H1 (cell line): ENCODE measurements around the gene PLA2G2E. TPM values are rescaled to one million over a fixed set of nuclear protein-coding genes. Genes with fewer than 3 reads are reported as not detected.

Source experiments
- CTCF ChIA-PET: fragments of 300-600 bp; sonication (Branson Sonifier 250); formaldehyde crosslinking; loops from one replicate; lab custom pipeline; 2021; ENCODE audit not compliant: partially characterized antibody; lab: Charles Lee
- POLR2A ChIA-PET: fragments of 300-600 bp; sonication (Branson Sonifier 250); formaldehyde crosslinking; loops from one replicate; lab custom pipeline; 2021; ENCODE audit warnings: inconsistent platforms; ENCODE audit not compliant: partially characterized antibody; lab: Charles Lee
- DNase-seq, 2 experiments: peaks; one replicate each; pipeline versions ENCODE4 v3.0.0 to v3.0.0-alpha.2; 2010 to 2022; ENCODE audit warnings: low spot score in 2 of 2, low read depth in 1 of 2, mixed read lengths in 1 of 2
- FAIRE-seq: peaks from 2 replicates; lab custom pipeline; 2011; peaks lifted over from hg19 to GRCh38; lab: Jason Lieb, UNC
- H2AFZ ChIP-seq: 2 replicates; pipeline ENCODE4 v1.8.1; 2012; ENCODE audit warnings: low read length, inconsistent platforms
- H2AK5ac ChIP-seq: 2 replicates; pipeline ENCODE4 v1.6.1; 2013; ENCODE audit warnings: low read depth, low read length
- H2BK120ac ChIP-seq: replicated peaks from 2 replicates; pipeline ENCODE3; 2013; ENCODE audit warnings: low read depth, low read length, inconsistent platforms
- H2BK12ac ChIP-seq: 2 replicates; pipeline ENCODE4 v1.6.1; 2013; ENCODE audit warnings: low read depth, low read length
- H2BK15ac ChIP-seq: 2 replicates; pipeline ENCODE4 v1.6.1; 2013; ENCODE audit warnings: low read length
- H2BK20ac ChIP-seq: 2 replicates; pipeline ENCODE4 v1.6.1; 2013; ENCODE audit warnings: low read length
- H2BK5ac ChIP-seq: 2 replicates; pipeline ENCODE4 v1.6.1; 2013; ENCODE audit warnings: low read depth, low read length
- H3K14ac ChIP-seq: 2 replicates; pipeline ENCODE4 v1.6.1; 2013; ENCODE audit warnings: inconsistent platforms; ENCODE audit not compliant: insufficient read length
- H3K18ac ChIP-seq: 2 replicates; pipeline ENCODE4 v1.6.1; 2013; ENCODE audit warnings: low read length; ENCODE audit errors: extremely low read depth
- H3K23ac ChIP-seq: 2 replicates; pipeline ENCODE4 v1.6.1; 2013; ENCODE audit warnings: inconsistent platforms; ENCODE audit not compliant: insufficient read length
- H3K23me2 ChIP-seq: 2 replicates; pipeline ENCODE4 v1.6.1; 2013; ENCODE audit warnings: low read depth, low read length
- H3K27ac ChIP-seq: 2 replicates; pipeline ENCODE4 v1.6.1; 2011; ENCODE audit warnings: low read depth, low read length, inconsistent platforms
- H3K27me3 ChIP-seq, 4 experiments: replicated peaks in 1 of 4; 1 replicate in 1 of 4; 2 replicates in 3 of 4; pipeline versions ENCODE4 v1.6.1 to v1.8.1; 2011 to 2013; ENCODE audit warnings: low read length in 3 of 4, mild to moderate bottlenecking in 3 of 4, inconsistent platforms in 2 of 4, mixed read lengths in 2 of 4, moderate library complexity in 1 of 4; ENCODE audit not compliant: control insufficient read depth in 3 of 4, insufficient read depth in 3 of 4; ENCODE audit errors: extremely low read depth in 1 of 4
- H3K36me3 ChIP-seq, 4 experiments: 2 replicates each; pipeline versions ENCODE4 v1.6.1 to v1.8.1; 2011 to 2013; ENCODE audit warnings: mild to moderate bottlenecking in 4 of 4, low read length in 3 of 4, moderate library complexity in 2 of 4, control low read depth in 1 of 4, inconsistent platforms in 1 of 4; ENCODE audit not compliant: insufficient read depth in 4 of 4, control insufficient read depth in 2 of 4
- H3K4ac ChIP-seq: replicated peaks from 2 replicates; pipeline ENCODE3; 2013; ENCODE audit warnings: low read length, low read depth, mixed read lengths, inconsistent platforms; ENCODE audit not compliant: insufficient read length
- H3K4me1 ChIP-seq, 4 experiments: replicated peaks in 1 of 4; 1 replicate in 1 of 4; 2 replicates in 3 of 4; pipeline versions ENCODE4 v1.6.1 to v1.8.1; 2011 to 2013; ENCODE audit warnings: low read length in 3 of 4, inconsistent platforms in 2 of 4, mixed read lengths in 1 of 4; ENCODE audit not compliant: insufficient read depth in 4 of 4, control insufficient read depth in 3 of 4
- H3K4me2 ChIP-seq, 2 experiments: 2 replicates each; pipeline versions ENCODE4 v1.6.1 to v1.8.1; 2011 to 2013; ENCODE audit warnings: low read depth in 2 of 2, low read length in 2 of 2, control low read depth in 1 of 2, inconsistent platforms in 1 of 2, mild to moderate bottlenecking in 1 of 2; ENCODE audit not compliant: insufficient read depth in 1 of 2
- H3K4me3 ChIP-seq, 4 experiments: fragments of 200-600, 300-600 bp in 1 of 4; sonication (generic), shearing (Covaris generic), sonication (Bioruptor Twin) in 1 of 4; 2 replicates each; pipeline versions ENCODE4 v1.5.1 to v1.8.1; 2011 to 2016; ENCODE audit warnings: low read length in 4 of 4, low read depth in 3 of 4, control low read depth in 2 of 4, inconsistent platforms in 2 of 4, mild to moderate bottlenecking in 2 of 4, mixed read lengths in 1 of 4, moderate library complexity in 1 of 4; ENCODE audit not compliant: insufficient read depth in 2 of 4; ENCODE audit errors: extremely low read depth in 1 of 4
- H3K56ac ChIP-seq: replicated peaks from 2 replicates; pipeline ENCODE3; 2013; ENCODE audit warnings: low read depth, mild to moderate bottlenecking, mixed read lengths, low read length, inconsistent platforms; ENCODE audit not compliant: insufficient read length
- H3K79me1 ChIP-seq: 2 replicates; pipeline ENCODE4 v1.6.1; 2013; ENCODE audit warnings: low read depth, low read length, control low read depth
- H3K79me2 ChIP-seq, 2 experiments: 2 replicates each; pipeline versions ENCODE4 v1.6.1 to v1.8.1; 2012 to 2013; ENCODE audit warnings: low read length in 2 of 2, mild to moderate bottlenecking in 2 of 2, inconsistent platforms in 1 of 2; ENCODE audit not compliant: insufficient read depth in 2 of 2, control insufficient read depth in 1 of 2
- H3K9ac ChIP-seq, 4 experiments: replicated peaks in 1 of 4; 1 replicate in 1 of 4; 2 replicates in 3 of 4; pipeline versions ENCODE4 v1.6.1 to v1.8.1; 2011 to 2013; ENCODE audit warnings: low read depth in 3 of 4, low read length in 3 of 4, control low read depth in 2 of 4, mild to moderate bottlenecking in 2 of 4, moderate library complexity in 2 of 4, inconsistent platforms in 1 of 4; ENCODE audit errors: extremely low read depth in 1 of 4
- H3K9me3 ChIP-seq, 2 experiments: 2 replicates each; pipeline versions ENCODE4 v1.6.1 to v1.8.1; 2012 to 2013; ENCODE audit warnings: mild to moderate bottlenecking in 2 of 2, moderate library complexity in 2 of 2, control low read depth in 1 of 2, inconsistent platforms in 1 of 2, low read depth in 1 of 2, low read length in 1 of 2, mixed read lengths in 1 of 2; ENCODE audit not compliant: insufficient read depth in 2 of 2
- H4K20me1 ChIP-seq, 2 experiments: replicated peaks in 1 of 2; 2 replicates each; pipeline versions ENCODE3 to v1.8.1; 2011 to 2013; ENCODE audit warnings: inconsistent platforms in 2 of 2, low read length in 2 of 2, mild to moderate bottlenecking in 1 of 2; ENCODE audit not compliant: insufficient read depth in 2 of 2, control insufficient read depth in 1 of 2
- H4K5ac ChIP-seq: 2 replicates; pipeline ENCODE4 v1.6.1; 2013; ENCODE audit warnings: low read length, low read depth, mixed read lengths, inconsistent platforms; ENCODE audit not compliant: insufficient read length
- H4K8ac ChIP-seq: 2 replicates; pipeline ENCODE4 v1.8.0; 2013; ENCODE audit warnings: mild to moderate bottlenecking, moderate library complexity, low read length, inconsistent platforms; ENCODE audit not compliant: insufficient read depth; ENCODE audit errors: extremely low read depth
- H4K91ac ChIP-seq: replicated peaks from 2 replicates; pipeline ENCODE3; 2013; ENCODE audit warnings: low read length, mixed read lengths, inconsistent platforms; ENCODE audit not compliant: insufficient read length
- CBX5 ChIP-seq: fragments of 300-800, 300-1000 bp; sonication (generic); IDR thresholded peaks from 2 replicates; pipeline ENCODE4 v1.7.1; 2016; ENCODE audit warnings: antibody characterized with exemption, low read length, low read depth
- EZH2 ChIP-seq: fragments of 200-600 bp; sonication (generic); IDR thresholded peaks from 2 replicates; pipeline ENCODE4 v1.7.1; 2012; ENCODE audit warnings: low read depth, mild to moderate bottlenecking, moderate library complexity, low read length, inconsistent platforms; ENCODE audit not compliant: severe bottlenecking
- GTF2F1 ChIP-seq: IDR thresholded peaks from 2 replicates; pipeline ENCODE4 v1.6.1; 2012; ENCODE audit warnings: low read depth, low read length, improper control_type of control experiment, borderline replicate concordance
- HDAC2 ChIP-seq, 2 experiments: fragments of 300-600 bp in 1 of 2; sonication (generic) in 1 of 2; IDR thresholded peaks; 2 replicates each; pipeline ENCODE4 v1.6.1; 2011 to 2012; ENCODE audit warnings: low read depth in 2 of 2, low read length in 2 of 2, mild to moderate bottlenecking in 2 of 2, moderate library complexity in 2 of 2, borderline replicate concordance in 1 of 2, inconsistent platforms in 1 of 2
- HDAC6 ChIP-seq: IDR thresholded peaks from one replicate; pipeline ENCODE4 v1.7.1; 2012; ENCODE audit warnings: low read depth, mild to moderate bottlenecking, inconsistent platforms, low read length, moderate library complexity
- POLR2AphosphoS5 ChIP-seq: IDR thresholded peaks from 2 replicates; pipeline ENCODE4 v1.6.1; 2011; ENCODE audit warnings: low read depth, low read length
- RBBP5 ChIP-seq: IDR thresholded peaks from 2 replicates; pipeline ENCODE4 v1.7.1; 2012; ENCODE audit warnings: low read depth, mild to moderate bottlenecking, inconsistent platforms, low read length, moderate library complexity, borderline replicate concordance
- TBP ChIP-seq: IDR thresholded peaks from 2 replicates; pipeline ENCODE4 v1.6.1; 2011; ENCODE audit warnings: low read depth, low read length, improper control_type of control experiment
- WGBS, 2 experiments: shearing (Covaris generic) in 1 of 2; methylation state at CpG; one replicate each; pipeline versions ENCODE4 v1.1.6 to v1.1.7; 2013 to 2015; ENCODE audit warnings: low lambda C conversion rate in 2 of 2, mixed read lengths in 2 of 2, inconsistent platforms in 1 of 2, low coverage in 1 of 2, missing lambda C conversion rate in 1 of 2; ENCODE audit not compliant: insufficient replicate concordance in 2 of 2, insufficient coverage in 1 of 2, insufficient read length in 1 of 2; ENCODE audit errors: extremely low coverage in 1 of 2, missing lambda C conversion rate in 1 of 2; 5-methylcytosine and 5-hydroxymethylcytosine counted together
- polyA plus RNA-seq, 7 experiments: library from polyadenylated mRNA; depleted of rRNA in 3 of 7; stranded (reverse) in 5 of 7; unstranded in 2 of 7; fragments of >200 nt in 5 of 7; fragments of 200-250 nt in 2 of 7; gene quantifications; 1 replicate in 5 of 7; 2 replicates in 1 of 7; 4 replicates in 1 of 7; pipeline versions ENCODE4 v1.2.1 to v1.2.3, GENCODE V29; 2011 to 2013; ENCODE audit warnings: missing spikeins in 2 of 7, mixed read lengths in 2 of 7
- total RNA-seq: library from RNA; stranded (reverse); fragmentation: NEBNext Ultra II Directional; extraction: Animal tissue kit (Norgen Biotek cat#: 25700); gene quantifications from 2 replicates; pipeline ENCODE4 v1.2.1, GENCODE V29; 2021
- TF ChIP-seq, protein P1 (sequence below): IDR thresholded peaks from 2 replicates; pipeline ENCODE4 v1.6.1; 2011; ENCODE audit warnings: low read length, improper control_type of control experiment

The PLA2G2E gene
- total and polyA plus RNA-seq, 2 of the 8 experiments (the other 6 are each of a cell fraction or from before 2014, with no cell fraction given): not detected

DNA sequence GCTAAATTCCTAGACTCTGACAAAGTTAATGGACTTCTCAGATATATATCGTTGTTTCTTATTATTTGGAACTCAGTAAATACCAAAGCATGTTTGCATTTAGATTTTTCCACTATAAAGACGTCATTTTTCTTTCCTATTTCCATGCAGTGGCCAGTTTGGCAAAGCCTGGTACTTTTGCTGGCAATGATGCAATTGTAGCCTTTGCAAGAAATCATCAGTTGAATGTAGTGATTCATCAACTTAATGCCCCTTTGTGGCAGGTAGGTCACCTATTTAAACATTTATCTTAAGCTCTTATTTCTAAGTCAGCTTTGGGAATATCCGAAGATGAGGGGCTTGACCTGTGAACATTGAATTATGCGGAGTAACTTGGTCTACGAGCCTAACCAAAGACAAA lies 29.2 kb downstream of the PLA2G2E start:
- Histone ChIP-seq H3K36me3 (peaks cover 8 to 71% (median 46%) of the 10 kb centered on the region in 4 experiments; a peak in 7 of 8 replicates), H2BK5ac (no peak overlapping the region)
- 93% methylated on average over 5 of the region's 5 CpGs; no CpG with 5 or more reads in 1 of the 2 experiments for WGBS, 2 experiments

More for the DNA sequence above, 29.2 kb downstream of the PLA2G2E start:
- H3K9me3 ChIP-seq: no peaks in the 10 kb centered on the region
- H3K4ac ChIP-seq: no peak overlapping the region
- no peak for FAIRE-seq
- H4K8ac ChIP-seq: no peak overlapping the region
- no peak overlapping the region for H2BK12ac ChIP-seq
- no peak overlapping the region for H4K5ac ChIP-seq
- no peak overlapping the region for H3K14ac ChIP-seq
- no peak overlapping the region for H3K18ac ChIP-seq
- no peak overlapping the region for H2BK20ac ChIP-seq
- H3K4me1 ChIP-seq: no peaks in the 10 kb centered on the region
- H3K79me2 ChIP-seq: peaks cover 0 to 19% of the 10 kb centered on the region in 2 experiments; a peak in 2 of 4 replicates
- DNase-seq: no peak
- H2BK120ac ChIP-seq: no peak overlapping the region
- ChIA-PET POLR2A (no interaction called here), CTCF (interaction anchor here (1.2 kb wide), 1 partner anchor 12 kb away, joined by 8 read pairs; the partner anchor contains the start of gene OTUD3)
- no peaks in the 10 kb centered on the region for H3K27me3 ChIP-seq
- H4K91ac ChIP-seq: no peak overlapping the region
- H3K27ac ChIP-seq: no peak overlapping the region
- H3K4me2 ChIP-seq: no peak overlapping the region
- no peak overlapping the region for H2BK15ac ChIP-seq
- no peak overlapping the region for H3K9ac ChIP-seq
- TF ChIP-seq, protein P1, sequence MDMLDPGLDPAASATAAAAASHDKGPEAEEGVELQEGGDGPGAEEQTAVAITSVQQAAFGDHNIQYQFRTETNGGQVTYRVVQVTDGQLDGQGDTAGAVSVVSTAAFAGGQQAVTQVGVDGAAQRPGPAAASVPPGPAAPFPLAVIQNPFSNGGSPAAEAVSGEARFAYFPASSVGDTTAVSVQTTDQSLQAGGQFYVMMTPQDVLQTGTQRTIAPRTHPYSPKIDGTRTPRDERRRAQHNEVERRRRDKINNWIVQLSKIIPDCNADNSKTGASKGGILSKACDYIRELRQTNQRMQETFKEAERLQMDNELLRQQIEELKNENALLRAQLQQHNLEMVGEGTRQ: no peak
- no peak for TF ChIP-seq POLR2AphosphoS5
- no peak for TF ChIP-seq RBBP5
- no peak for TF ChIP-seq EZH2
- TF ChIP-seq CBX5: no peak
- no peak for TF ChIP-seq TBP
- no peak for TF ChIP-seq HDAC2 (IDR thresholded peaks at IDR 0.05; ENCODE audit: borderline replicate concordance in 1 of 2, low read depth in 2 of 2, low read length in 2 of 2)
- TF ChIP-seq HDAC6: no peak
- no peak for TF ChIP-seq GTF2F1
- H3K56ac ChIP-seq: no peak overlapping the region
- no peak overlapping the region for H3K23ac ChIP-seq
- no peak overlapping the region for H3K4me3 ChIP-seq
- peaks cover 2 to 6% of the 10 kb centered on the region in 2 experiments for H4K20me1 ChIP-seq
- peaks cover 3% of the 10 kb centered on the region; the same call in 1 of the 2 replicates for H3K79me1 ChIP-seq
- H2AK5ac ChIP-seq: no peak overlapping the region
- no peak overlapping the region for H2AFZ ChIP-seq
- H3K23me2 ChIP-seq: no peaks in the 10 kb centered on the region
